Stimulated activated memory B cell treated with anti-CD40 and anti-IgM and Interleukin-4, amounts not matched to agents 10 μg/mL and 1 μg/mL and 100 μg/mL, for 72 hours (primary cell): ENCODE data around the gene PLA2G2E.

Source experiments
- ATAC-seq: fragments of 150-1000 bp; cut with Tn5 transposase; 2 replicates; pipeline ENCODE4 v1.10.0; 2021
- H3K27ac Mint-ChIP-seq: one replicate; pipeline ENCODE4 v1.8.0; 2022; ENCODE audit warnings: mild to moderate bottlenecking, mixed read lengths
- H3K27me3 Mint-ChIP-seq: one replicate; pipeline ENCODE4 v1.8.0; 2022; ENCODE audit warnings: mixed read lengths
- H3K36me3 Mint-ChIP-seq: one replicate; pipeline ENCODE4 v1.8.0; 2022; ENCODE audit warnings: mixed read lengths
- H3K4me1 Mint-ChIP-seq: one replicate; pipeline ENCODE4 v1.8.0; 2022; ENCODE audit warnings: mixed read lengths
- H3K4me3 Mint-ChIP-seq: one replicate; pipeline ENCODE4 v1.8.0; 2022; ENCODE audit warnings: mild to moderate bottlenecking, moderate library complexity, mixed read lengths
- H3K9me3 Mint-ChIP-seq: one replicate; pipeline ENCODE4 v1.8.0; 2022; ENCODE audit warnings: mixed read lengths

The PLA2G2E gene

GRCh38 chr1:19918057-19918456 is 5.4 kb downstream of the PLA2G2E start:
- Mint-ChIP-seq H3K4me3 (no peak overlapping the region), H3K36me3 (peaks cover 14% of the 10 kb centered on the region), H3K9me3 (no peaks in the 10 kb centered on the region), H3K4me1 (peaks cover 9% of the 10 kb centered on the region), H3K27ac (no peak overlapping the region), H3K27me3 (peaks cover 8% of the 10 kb centered on the region)
- peak; percentile 75 for ATAC-seq

GRCh38 chr1:19910650-19911049 is 12.8 kb downstream of the PLA2G2E start:
- Mint-ChIP-seq H3K9me3 (no peaks in the 10 kb centered on the region), H3K36me3 (peaks cover 78% of the 10 kb centered on the region), H3K4me1 (no peaks in the 10 kb centered on the region), H3K27ac (no peak overlapping the region), H3K27me3 (no peaks in the 10 kb centered on the region), H3K4me3 (no peak overlapping the region)
- ATAC-seq: no peak

- Mint-ChIP-seq H3K4me1 (no peaks in the 10 kb centered on the region), H3K9me3 (no peaks in the 10 kb centered on the region), H3K36me3 (peaks cover 82% of the 10 kb centered on the region), H3K4me3 (no peak overlapping the region), H3K27ac (no peak overlapping the region), H3K27me3 (no peaks in the 10 kb centered on the region)
- no peak for ATAC-seq
Measured at GRCh38 chr1:19909971-19910370, 13.4 kb downstream of the PLA2G2E start.

- no peaks in the 10 kb centered on the region for H3K9me3 Mint-ChIP-seq
- no peaks in the 10 kb centered on the region for H3K4me1 Mint-ChIP-seq
- H3K27me3 Mint-ChIP-seq: no peaks in the 10 kb centered on the region
- H3K27ac Mint-ChIP-seq: no peak overlapping the region
- H3K4me3 Mint-ChIP-seq: no peak overlapping the region
- H3K36me3 Mint-ChIP-seq: peaks cover 84% of the 10 kb centered on the region
- no peak for ATAC-seq
Measured at GRCh38 chr1:19909392-19909791, 14.0 kb downstream of the PLA2G2E start.

- H3K27ac Mint-ChIP-seq: no peak overlapping the region
- no peaks in the 10 kb centered on the region for H3K27me3 Mint-ChIP-seq
- no peak overlapping the region for H3K4me3 Mint-ChIP-seq
- no peak for ATAC-seq
- H3K4me1 Mint-ChIP-seq: no peaks in the 10 kb centered on the region
- no peaks in the 10 kb centered on the region for H3K9me3 Mint-ChIP-seq
- peaks cover 81% of the 10 kb centered on the region for H3K36me3 Mint-ChIP-seq
Measured at GRCh38 chr1:19907456-19907855, 16.0 kb downstream of the PLA2G2E start.

- H3K4me3 Mint-ChIP-seq: no peak overlapping the region
- H3K4me1 Mint-ChIP-seq: no peaks in the 10 kb centered on the region
- no peaks in the 10 kb centered on the region for H3K27me3 Mint-ChIP-seq
- peaks cover 3% of the 10 kb centered on the region for H3K9me3 Mint-ChIP-seq
- H3K36me3 Mint-ChIP-seq: peaks cover 80% of the 10 kb centered on the region
- no peak overlapping the region for H3K27ac Mint-ChIP-seq
- no peak for ATAC-seq
Measured at GRCh38 chr1:19903621-19904020, 19.8 kb downstream of the PLA2G2E start.

GRCh38 chr1:19901653-19902052 is 21.8 kb downstream of the PLA2G2E start:
- Mint-ChIP-seq H3K36me3 (peaks cover 72% of the 10 kb centered on the region), H3K9me3 (peaks cover 3% of the 10 kb centered on the region), H3K4me3 (no peak overlapping the region), H3K27ac (no peak overlapping the region), H3K27me3 (no peaks in the 10 kb centered on the region), H3K4me1 (no peaks in the 10 kb centered on the region)
- ATAC-seq: no peak

- Mint-ChIP-seq H3K4me1 (peaks cover 25% of the 10 kb centered on the region), H3K36me3 (peaks cover 63% of the 10 kb centered on the region), H3K9me3 (no peaks in the 10 kb centered on the region), H3K27me3 (no peaks in the 10 kb centered on the region), H3K27ac (no peak overlapping the region), H3K4me3 (no peak overlapping the region)
- ATAC-seq: no peak
Measured at GRCh38 chr1:19894218-19894617, 29.2 kb downstream of the PLA2G2E start.

GRCh38 chr1:19893687-19894086 is 29.7 kb downstream of the PLA2G2E start:
- ATAC-seq: no peak
- Mint-ChIP-seq H3K27me3 (no peaks in the 10 kb centered on the region), H3K9me3 (no peaks in the 10 kb centered on the region), H3K4me3 (no peak overlapping the region), H3K27ac (no peak overlapping the region), H3K4me1 (peaks cover 25% of the 10 kb centered on the region), H3K36me3 (peaks cover 57% of the 10 kb centered on the region)

GRCh38 chr1:19892628-19893168 is 30.7 kb downstream of the PLA2G2E start:
- Mint-ChIP-seq H3K4me1 (peaks cover 31% of the 10 kb centered on the region), H3K36me3 (peaks cover 62% of the 10 kb centered on the region), H3K27ac (peak overlapping the region; percentile 4)

GRCh38 chr1:19892129-19892528 is 31.3 kb downstream of the PLA2G2E start:
- Mint-ChIP-seq H3K36me3 (peaks cover 58% of the 10 kb centered on the region), H3K4me3 (no peak overlapping the region), H3K27ac (peak overlapping the region; percentile 4), H3K9me3 (no peaks in the 10 kb centered on the region), H3K4me1 (peaks cover 31% of the 10 kb centered on the region), H3K27me3 (no peaks in the 10 kb centered on the region)
- no peak for ATAC-seq

More at GRCh38 chr1:19892628-19893168, 30.7 kb downstream of the PLA2G2E start:
- H3K4me3 Mint-ChIP-seq: no peak overlapping the region
- no peaks in the 10 kb centered on the region for H3K9me3 Mint-ChIP-seq
- ATAC-seq: no peak
- H3K27me3 Mint-ChIP-seq: no peaks in the 10 kb centered on the region

GRCh38 chr1:19889656-19890055 is 33.8 kb downstream of the PLA2G2E start:
- ATAC-seq: no peak
- H3K4me3 Mint-ChIP-seq: no peak overlapping the region
- no peaks in the 10 kb centered on the region for H3K27me3 Mint-ChIP-seq
- H3K9me3 Mint-ChIP-seq: no peaks in the 10 kb centered on the region
- peaks cover 46% of the 10 kb centered on the region for H3K36me3 Mint-ChIP-seq
- H3K4me1 Mint-ChIP-seq: peaks cover 37% of the 10 kb centered on the region
- H3K27ac Mint-ChIP-seq: no peak overlapping the region

GRCh38 chr1:19888112-19888511 is 35.3 kb downstream of the PLA2G2E start:
- no peak for ATAC-seq
- Mint-ChIP-seq H3K36me3 (peaks cover 41% of the 10 kb centered on the region), H3K4me3 (no peak overlapping the region), H3K9me3 (no peaks in the 10 kb centered on the region), H3K27ac (peak overlapping the region; percentile 44), H3K4me1 (peaks cover 51% of the 10 kb centered on the region), H3K27me3 (no peaks in the 10 kb centered on the region)

- peaks cover 38% of the 10 kb centered on the region for H3K4me1 Mint-ChIP-seq
Measured at GRCh38 chr1:19885821-19886220, 37.6 kb downstream of the PLA2G2E start.

GRCh38 chr1:19884312-19884711 is 39.1 kb downstream of the PLA2G2E start:
- Mint-ChIP-seq H3K9me3 (no peaks in the 10 kb centered on the region), H3K4me1 (peaks cover 33% of the 10 kb centered on the region), H3K36me3 (peaks cover 13% of the 10 kb centered on the region), H3K27me3 (no peaks in the 10 kb centered on the region), H3K4me3 (no peak overlapping the region), H3K27ac (no peak overlapping the region)
- no peak for ATAC-seq

More at GRCh38 chr1:19885821-19886220, 37.6 kb downstream of the PLA2G2E start:
- Mint-ChIP-seq H3K9me3 (no peaks in the 10 kb centered on the region), H3K27me3 (no peaks in the 10 kb centered on the region), H3K4me3 (no peak overlapping the region), H3K27ac (no peak overlapping the region), H3K36me3 (peaks cover 19% of the 10 kb centered on the region)
- no peak for ATAC-seq

- no peaks in the 10 kb centered on the region for H3K9me3 Mint-ChIP-seq
- H3K36me3 Mint-ChIP-seq: peaks cover 7% of the 10 kb centered on the region
Measured at GRCh38 chr1:19882111-19883071, 41.0 kb downstream of the PLA2G2E start, which contains the start of gene OTUD3. TSS of gene OTUD3 (plus strand) at chr1:19882395. CDS start at chr1:19882514, 119 bp downstream.

More at GRCh38 chr1:19882111-19883071, 41.0 kb downstream of the PLA2G2E start, which contains the start of gene OTUD3:
- H3K27ac Mint-ChIP-seq: peak within 1 kb of the TSS; percentile 76
- H3K4me1 Mint-ChIP-seq: peaks cover 26% of the 10 kb centered on the region
- H3K4me3 Mint-ChIP-seq: peak within 1 kb of the TSS; percentile 79
- H3K27me3 Mint-ChIP-seq: peaks cover 16% of the 10 kb centered on the region
- peak; percentile 99 for ATAC-seq
